ENCODE results near the gene NRXN3. TPM values are rescaled to one million over a fixed set of nuclear protein-coding genes. Genes with fewer than 3 reads are reported as not detected.

The NRXN3 gene
- total RNA-seq, 2 experiments from 2014 or later: not detected

GRCh38 chr14:78363008-78363407 is 192.8 kb downstream of the NRXN3 start:
- ChIA-PET CTCF (ENCODE audit: unreplicated experiment) (no interaction called here), POLR2A (interaction anchor here (1.0 kb wide), 1 partner anchor 14 kb away, joined by 3 read pairs; no protein-coding TSS in a partner anchor)
- Histone ChIP-seq H3K79me2 (ENCODE audit: insufficient read depth, low read depth, low read length) (no peaks in the 10 kb centered on the region), H3K9me2 (ENCODE audit: insufficient read depth, low read length) (no peaks in the 10 kb centered on the region), H3K4me2 (ENCODE audit: low read length) (no peak overlapping the region), H3K4me3 (ENCODE audit: low read depth, low read length, poor library complexity, severe bottlenecking) (no peak overlapping the region), H3K36me3 (ENCODE audit: insufficient read depth, low read length) (no peaks in the 10 kb centered on the region), H3K27ac (ENCODE audit: low read depth, low read length, poor library complexity, severe bottlenecking) (no peak overlapping the region), H3K9me3 (ENCODE audit: low read length) (no peaks in the 10 kb centered on the region), H2AFZ (ENCODE audit: low read length) (no peak overlapping the region), H3K4me1 (ENCODE audit: insufficient read depth, low read length, poor library complexity, severe bottlenecking) (no peaks in the 10 kb centered on the region), H4K20me1 (ENCODE audit: insufficient read depth, low read length) (no peaks in the 10 kb centered on the region)
- intact Hi-C loops (cut with micrococcal nuclease; ENCODE audit: unreplicated experiment): loop anchor here (10.0 kb wide), 1 partner anchor 338 kb away; no protein-coding TSS in a partner anchor
- no peak for TF ChIP-seq EZH2phosphoT487 (IDR thresholded peaks at IDR 0.05; ENCODE audit: borderline replicate concordance, low read depth, low read length)
- TF ChIP-seq CTCF (conservative IDR thresholded peaks at IDR 0.05; ENCODE audit: low read length): no peak
- DNase-seq (ENCODE audit: low spot score): no peak
- no TSS peak for BruUV-seq (replicated peaks)

DNA sequence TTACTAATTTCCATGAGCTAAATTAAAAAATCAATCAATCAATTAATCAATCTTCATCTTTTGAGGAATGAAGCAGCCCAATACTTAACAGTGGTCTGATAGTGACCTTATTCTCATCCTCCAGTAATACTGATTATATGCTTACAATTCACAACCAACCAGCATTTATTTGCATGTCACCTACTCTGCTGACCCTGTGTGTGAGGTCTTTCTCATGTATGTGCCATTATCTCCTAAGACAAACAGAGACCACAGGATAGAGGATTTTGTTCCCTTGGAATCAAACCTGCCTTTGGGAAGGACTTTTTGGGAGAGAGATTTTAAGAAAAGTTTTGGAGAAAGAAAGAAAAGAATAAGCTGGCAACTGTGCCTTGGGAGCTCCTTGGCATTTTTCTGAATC is 197.2 kb downstream of the NRXN3 start:
- Histone ChIP-seq H3K27ac (ENCODE audit: low read depth, low read length, poor library complexity, severe bottlenecking) (no peak overlapping the region), H3K4me2 (ENCODE audit: low read length) (no peak overlapping the region), H3K4me3 (ENCODE audit: low read depth, low read length, poor library complexity, severe bottlenecking) (no peak overlapping the region), H3K79me2 (ENCODE audit: insufficient read depth, low read depth, low read length) (no peaks in the 10 kb centered on the region), H3K9me2 (ENCODE audit: insufficient read depth, low read length) (no peaks in the 10 kb centered on the region), H2AFZ (ENCODE audit: low read length) (no peak overlapping the region), H3K4me1 (ENCODE audit: insufficient read depth, low read length, poor library complexity, severe bottlenecking) (no peaks in the 10 kb centered on the region), H3K36me3 (ENCODE audit: insufficient read depth, low read length) (no peaks in the 10 kb centered on the region), H4K20me1 (ENCODE audit: insufficient read depth, low read length) (no peaks in the 10 kb centered on the region), H3K9me3 (ENCODE audit: low read length) (no peaks in the 10 kb centered on the region)
- no TSS peak for BruUV-seq (replicated peaks)
- DNase-seq (ENCODE audit: low spot score): no peak
- ChIA-PET CTCF (ENCODE audit: unreplicated experiment) (no interaction called here), POLR2A (no interaction called here)
- intact Hi-C loops (cut with micrococcal nuclease; ENCODE audit: unreplicated experiment): loop anchor here (10.0 kb wide), 1 partner anchor 343 kb away; no protein-coding TSS in a partner anchor
- TF ChIP-seq CTCF (conservative IDR thresholded peaks at IDR 0.05; ENCODE audit: low read length) (no peak), EZH2phosphoT487 (IDR thresholded peaks at IDR 0.05; ENCODE audit: borderline replicate concordance, low read depth, low read length) (no peak)

- Histone ChIP-seq H3K4me3 (ENCODE audit: low read depth, low read length, poor library complexity, severe bottlenecking) (no peak overlapping the region), H4K20me1 (ENCODE audit: insufficient read depth, low read length) (no peaks in the 10 kb centered on the region), H3K4me1 (ENCODE audit: insufficient read depth, low read length, poor library complexity, severe bottlenecking) (no peaks in the 10 kb centered on the region), H3K9me2 (ENCODE audit: insufficient read depth, low read length) (no peaks in the 10 kb centered on the region), H3K36me3 (ENCODE audit: insufficient read depth, low read length) (no peaks in the 10 kb centered on the region), H2AFZ (ENCODE audit: low read length) (no peak overlapping the region), H3K9me3 (ENCODE audit: low read length) (no peaks in the 10 kb centered on the region), H3K79me2 (ENCODE audit: insufficient read depth, low read depth, low read length) (no peaks in the 10 kb centered on the region), H3K27ac (ENCODE audit: low read depth, low read length, poor library complexity, severe bottlenecking) (no peak overlapping the region), H3K4me2 (ENCODE audit: low read length) (no peak overlapping the region)
- no peak for TF ChIP-seq EZH2phosphoT487 (IDR thresholded peaks at IDR 0.05; ENCODE audit: borderline replicate concordance, low read depth, low read length)
- no peak for TF ChIP-seq CTCF (conservative IDR thresholded peaks at IDR 0.05; ENCODE audit: low read length)
- BruUV-seq (replicated peaks): no TSS peak
- ChIA-PET CTCF (ENCODE audit: unreplicated experiment) (no interaction called here), POLR2A (no interaction called here)
- intact Hi-C loops (cut with micrococcal nuclease; ENCODE audit: unreplicated experiment): no loop called here
- no peak for DNase-seq (ENCODE audit: low spot score)
Observed at GRCh38 chr14:78383060-78383459, 212.9 kb downstream of the NRXN3 start.
